ENCODE measurements around the gene PPTC7.

Gene PPTC7

DNA sequence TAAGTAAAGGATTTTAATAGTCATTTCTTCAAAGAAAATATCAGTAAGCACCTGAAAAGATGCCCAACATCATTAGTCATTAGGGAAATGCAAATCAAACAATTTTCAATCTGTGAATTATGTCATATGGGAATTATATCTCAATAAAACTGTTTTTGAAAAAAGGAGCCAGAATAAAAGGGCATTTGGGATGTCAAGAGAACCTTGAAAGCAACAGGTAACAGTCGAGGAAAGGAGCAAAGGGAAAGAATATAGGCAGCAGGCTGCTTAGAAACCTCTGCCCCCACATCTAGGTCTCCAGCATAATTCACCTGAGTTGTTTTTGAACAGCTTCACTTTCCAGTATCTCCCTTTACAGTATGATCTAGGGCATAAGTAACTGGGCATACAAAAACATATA is 68.8 kb downstream of the PPTC7 start:
- TF ChIP-seq, protein P1, sequence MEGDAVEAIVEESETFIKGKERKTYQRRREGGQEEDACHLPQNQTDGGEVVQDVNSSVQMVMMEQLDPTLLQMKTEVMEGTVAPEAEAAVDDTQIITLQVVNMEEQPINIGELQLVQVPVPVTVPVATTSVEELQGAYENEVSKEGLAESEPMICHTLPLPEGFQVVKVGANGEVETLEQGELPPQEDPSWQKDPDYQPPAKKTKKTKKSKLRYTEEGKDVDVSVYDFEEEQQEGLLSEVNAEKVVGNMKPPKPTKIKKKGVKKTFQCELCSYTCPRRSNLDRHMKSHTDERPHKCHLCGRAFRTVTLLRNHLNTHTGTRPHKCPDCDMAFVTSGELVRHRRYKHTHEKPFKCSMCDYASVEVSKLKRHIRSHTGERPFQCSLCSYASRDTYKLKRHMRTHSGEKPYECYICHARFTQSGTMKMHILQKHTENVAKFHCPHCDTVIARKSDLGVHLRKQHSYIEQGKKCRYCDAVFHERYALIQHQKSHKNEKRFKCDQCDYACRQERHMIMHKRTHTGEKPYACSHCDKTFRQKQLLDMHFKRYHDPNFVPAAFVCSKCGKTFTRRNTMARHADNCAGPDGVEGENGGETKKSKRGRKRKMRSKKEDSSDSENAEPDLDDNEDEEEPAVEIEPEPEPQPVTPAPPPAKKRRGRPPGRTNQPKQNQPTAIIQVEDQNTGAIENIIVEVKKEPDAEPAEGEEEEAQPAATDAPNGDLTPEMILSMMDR (conservative IDR thresholded peaks at IDR 0.05), result no peak
- H3K27ac ChIP-seq, result no peak overlapping the region

DNA sequence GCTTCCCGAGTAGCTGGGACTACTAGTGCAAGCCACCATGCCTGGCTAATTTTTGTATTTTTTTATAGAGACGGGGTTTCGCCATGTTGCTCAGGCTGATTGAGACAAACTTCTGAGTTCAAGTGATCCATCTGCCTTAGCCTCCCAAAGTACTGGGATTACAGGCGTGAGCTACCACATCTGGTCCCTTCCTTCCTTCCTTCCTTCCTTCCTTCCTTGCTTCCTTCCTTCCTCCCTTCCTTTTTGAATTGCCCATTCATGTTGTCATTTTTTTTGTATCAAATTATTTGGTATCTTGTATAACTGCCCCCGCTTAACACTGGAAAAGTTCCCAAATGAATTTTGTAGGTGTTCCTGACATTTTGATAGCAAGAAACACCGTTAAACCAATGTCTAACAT is 69.3 kb downstream of the PPTC7 start:
- TF ChIP-seq, protein P1 (conservative IDR thresholded peaks at IDR 0.05), result no peak
- no peak overlapping the region for H3K27ac ChIP-seq

DNA sequence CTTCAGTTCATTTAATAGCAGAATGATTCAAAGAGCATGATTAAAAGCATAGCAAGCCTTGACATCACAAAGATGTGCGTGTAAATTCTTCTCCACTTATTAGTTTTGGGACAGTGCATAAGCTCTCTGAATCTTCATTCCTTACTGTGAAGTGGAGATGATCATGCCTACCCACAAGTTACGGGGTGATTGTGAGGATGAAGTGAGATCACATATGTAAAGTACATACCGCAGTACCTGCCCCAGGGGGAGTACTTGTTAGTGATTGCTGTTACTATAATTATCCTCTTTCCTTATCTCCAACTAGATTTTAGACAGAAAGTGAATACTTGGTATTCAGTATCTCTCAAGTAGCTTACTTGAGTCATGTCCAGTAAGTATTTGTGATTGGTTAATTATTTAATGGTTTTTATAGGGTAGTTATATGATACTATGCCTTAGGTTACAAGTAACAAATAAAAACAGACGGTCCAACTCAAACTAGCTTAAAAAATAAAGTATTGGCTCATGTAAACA is 75.0 kb downstream of the PPTC7 start:
- TF ChIP-seq, protein P1 (conservative IDR thresholded peaks at IDR 0.05), result no peak
- no peak overlapping the region for H3K27ac ChIP-seq

DNA sequence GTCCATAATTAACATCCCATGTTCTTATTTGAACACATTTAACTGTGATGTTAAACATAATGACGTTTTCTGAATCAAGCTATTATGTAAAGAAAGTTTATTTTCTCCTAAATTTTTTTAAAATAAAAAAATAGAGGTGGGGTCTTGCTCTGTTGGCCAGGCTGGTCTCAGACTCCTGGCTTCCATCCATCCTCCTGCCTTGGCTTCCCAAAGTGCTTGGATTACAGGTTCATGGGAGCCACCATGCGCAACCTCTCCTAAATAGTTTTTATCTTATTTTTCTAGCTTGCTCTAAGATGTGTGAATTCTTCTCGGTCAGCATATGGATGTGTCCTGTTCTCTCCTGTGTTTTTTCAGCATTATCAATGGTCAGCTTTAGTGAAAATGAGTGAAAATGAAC is 77.8 kb downstream of the PPTC7 start:
- TF ChIP-seq, protein P1 (conservative IDR thresholded peaks at IDR 0.05), result no peak
- H3K27ac ChIP-seq, result no peak overlapping the region

DNA sequence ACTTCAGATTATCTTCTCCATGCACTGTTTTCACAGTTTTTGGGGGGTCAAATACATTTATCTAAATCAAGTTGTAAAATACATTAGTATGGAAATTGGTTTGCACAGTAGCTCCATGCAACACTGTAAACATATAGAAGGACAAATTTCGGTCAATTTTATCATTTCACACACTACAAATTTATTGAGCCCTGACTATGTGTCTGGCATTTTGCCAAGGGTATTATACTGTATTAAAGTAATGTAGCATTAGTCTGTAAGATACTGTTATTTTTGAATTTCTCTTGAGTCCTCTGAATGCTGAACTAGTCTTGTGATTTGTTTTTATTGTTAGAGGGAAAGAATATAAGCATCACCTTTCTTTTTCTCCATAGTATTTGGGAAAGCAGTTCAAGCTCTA is 79.7 kb downstream of the PPTC7 start:
- TF ChIP-seq, protein P1 (conservative IDR thresholded peaks at IDR 0.05), result no peak
- H3K27ac ChIP-seq, result no peak overlapping the region

DNA sequence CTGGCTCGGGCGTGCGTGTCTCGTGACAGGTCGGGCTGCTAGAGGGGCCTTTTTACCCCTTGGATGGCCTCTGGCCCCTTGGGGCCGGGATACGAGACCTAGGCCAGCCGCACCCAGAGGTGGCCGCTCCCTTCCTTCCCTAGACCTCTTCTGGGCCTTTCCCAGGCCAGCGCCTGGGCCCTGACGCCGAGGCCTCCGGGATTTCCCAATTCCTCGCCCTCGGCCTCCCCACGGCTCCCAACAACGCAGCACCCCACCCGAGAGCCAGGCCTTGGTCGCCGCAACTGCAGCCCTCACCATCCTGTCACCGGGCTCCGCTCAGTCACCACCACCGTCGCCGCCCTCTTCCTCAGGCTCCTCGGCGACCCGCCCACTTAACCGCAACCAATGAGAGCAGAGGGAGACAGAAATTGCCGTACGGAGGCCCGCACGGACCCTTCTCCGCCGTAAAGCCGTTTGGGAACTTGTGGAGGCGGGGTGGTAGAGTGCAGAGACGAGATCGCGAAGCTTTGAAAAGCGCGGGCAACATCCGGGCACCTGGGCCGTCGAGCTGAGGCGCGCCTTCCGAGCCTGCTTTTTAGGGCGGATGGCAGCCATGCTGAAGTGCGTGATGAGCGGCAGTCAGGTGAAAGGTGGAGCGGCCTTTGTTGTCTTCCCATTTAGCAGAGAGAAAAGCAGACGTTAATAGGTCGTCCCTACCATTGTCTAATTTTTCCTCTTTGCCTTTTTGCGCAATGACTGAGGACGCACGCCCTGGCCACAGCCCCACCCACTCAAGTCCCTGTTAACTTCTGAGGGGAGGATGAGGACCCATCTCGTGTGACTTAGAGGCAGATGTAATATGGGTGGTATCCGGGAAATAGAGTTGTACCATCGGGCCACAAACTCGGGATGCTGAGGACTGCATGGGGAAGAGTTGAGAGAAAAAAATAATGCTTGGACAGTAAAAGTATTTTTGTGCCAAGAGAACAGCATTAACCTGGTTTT is 81.1 kb downstream of the PPTC7 start, which contains the start of the genes RAD9B and VPS29:
Gene RAD9B, plus strand, starts transcription at position 580 of the 987 bp plus-strand sequence. Its CDS starts 7 bp downstream, at position 587.
Gene VPS29, minus strand, starts transcription at position 360 of the 987 bp plus-strand sequence. Its CDS starts 60 bp downstream, at position 300.
- peak within 1 kb of the TSS; percentile 88 for H3K27ac ChIP-seq
- TF ChIP-seq, protein P1 (conservative IDR thresholded peaks at IDR 0.05), result no peak

DNA sequence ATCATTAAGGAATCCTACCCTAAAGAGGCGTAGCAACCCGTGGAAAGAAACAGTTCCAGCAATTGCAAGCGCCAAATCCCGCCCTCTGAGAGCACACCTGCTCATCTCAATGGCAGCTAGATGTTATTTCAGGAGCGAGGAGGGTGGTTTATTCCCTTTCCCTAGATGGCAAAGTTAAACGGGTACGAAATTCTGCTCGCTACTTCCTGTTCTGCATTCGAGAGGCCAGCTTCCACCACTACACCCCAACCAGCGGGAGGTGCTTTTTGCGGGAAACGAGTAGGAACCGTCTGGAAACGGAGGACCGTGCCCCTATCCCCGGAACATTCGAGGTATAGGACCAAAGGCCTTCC is 81.7 kb downstream of the PPTC7 start:
- TF ChIP-seq, protein P1 (conservative IDR thresholded peaks at IDR 0.05), result no peak
- peak overlapping the region; percentile 88 for H3K27ac ChIP-seq
